ENCODE measurements around the gene PGAP2. TPM values are rescaled to one million over a fixed set of nuclear protein-coding genes. Genes with fewer than 3 reads are reported as not detected.

Gene PGAP2
- total and polyA plus RNA-seq, 2 donors (not counting 3 experiments of a cell fraction or from before 2014, with no cell fraction given) = 18.3 to 34.1 TPM

DNA sequence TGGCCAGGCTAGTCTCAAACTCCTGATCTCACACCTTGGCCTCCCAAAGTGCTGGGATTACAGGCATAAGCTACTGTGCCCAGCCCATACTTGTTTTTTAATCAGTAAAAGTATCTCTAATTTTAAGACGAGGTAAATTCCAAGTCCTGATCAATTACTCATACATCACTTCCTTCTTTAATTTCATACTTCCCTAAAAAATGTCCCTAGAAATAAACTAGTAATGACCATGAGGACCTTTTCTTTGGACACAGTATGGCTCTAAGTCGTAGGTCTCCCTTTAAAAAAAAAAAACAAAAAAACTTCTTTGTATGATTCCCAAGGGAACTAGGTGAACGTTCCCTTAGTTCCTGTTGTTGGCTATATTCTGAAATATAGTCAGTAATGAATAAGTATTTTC is 40.8 kb upstream of the PGAP2 start:
- Histone ChIP-seq H3K4me1 (ENCODE audit: control insufficient read depth, extremely low read depth, insufficient read depth, low read length) (no peaks in the 10 kb centered on the region), H3K4me2 (ENCODE audit: insufficient read depth, low read length) (no peak overlapping the region), H3K36me3 (ENCODE audit: control insufficient read depth in 2 of 2, extremely low read depth in 1 of 2, insufficient read depth in 2 of 2, low read length in 2 of 2) (peaks cover 19 to 25% of the 10 kb centered on the region in 2 experiments), H3K27ac (ENCODE audit: insufficient read depth, low read depth, low read length) (no peak overlapping the region), H3K79me2 (ENCODE audit: control insufficient read depth, insufficient read depth, low read length) (no peaks in the 10 kb centered on the region), H4K20me1 (replicated peaks; ENCODE audit: control insufficient read depth, extremely low read depth, insufficient read depth, low read length) (no peaks in the 10 kb centered on the region), H3K9me1 (replicated peaks; ENCODE audit: control insufficient read depth, extremely low read depth, insufficient read depth, low read length) (no peaks in the 10 kb centered on the region), H3K9me3 (replicated peaks; ENCODE audit: control insufficient read depth, insufficient read depth, low read length) (no peaks in the 10 kb centered on the region), H3K9ac (replicated peaks; ENCODE audit: extremely low read depth, insufficient read depth, low read length) (no peak overlapping the region), H3K4me3 (replicated peaks in 1 of 3; ENCODE audit: insufficient read depth in 1 of 3, low read depth in 1 of 3, low read length in 3 of 3) (no peak overlapping the region), H3K27me3 (ENCODE audit: control insufficient read depth in 2 of 2, insufficient read depth in 2 of 2, low read length in 2 of 2) (no peaks in the 10 kb centered on the region), H2AFZ (ENCODE audit: low read depth, low read length) (no peak overlapping the region)
- dilution Hi-C loops (cut with MboI; ENCODE audit: extremely low pct_ligation_motif_present, low sequenced_read_pairs) (no loop called here), intact Hi-C loops (cut with micrococcal nuclease) (no loop called here)
- FAIRE-seq = no peak
- ChIA-PET CTCF (no interaction called here), POLR2A (no interaction called here)
- no TSS peak for BruUV-seq (replicated peaks)
- TF ChIP-seq POLR2A (IDR thresholded peaks at IDR 0.05; ENCODE audit: low read depth, low read length) = no peak
- no peak for TF ChIP-seq EZH2 (IDR thresholded peaks at IDR 0.05; ENCODE audit: borderline replicate concordance, low read depth, low read length, severe bottlenecking)
- TF ChIP-seq, protein P1, sequence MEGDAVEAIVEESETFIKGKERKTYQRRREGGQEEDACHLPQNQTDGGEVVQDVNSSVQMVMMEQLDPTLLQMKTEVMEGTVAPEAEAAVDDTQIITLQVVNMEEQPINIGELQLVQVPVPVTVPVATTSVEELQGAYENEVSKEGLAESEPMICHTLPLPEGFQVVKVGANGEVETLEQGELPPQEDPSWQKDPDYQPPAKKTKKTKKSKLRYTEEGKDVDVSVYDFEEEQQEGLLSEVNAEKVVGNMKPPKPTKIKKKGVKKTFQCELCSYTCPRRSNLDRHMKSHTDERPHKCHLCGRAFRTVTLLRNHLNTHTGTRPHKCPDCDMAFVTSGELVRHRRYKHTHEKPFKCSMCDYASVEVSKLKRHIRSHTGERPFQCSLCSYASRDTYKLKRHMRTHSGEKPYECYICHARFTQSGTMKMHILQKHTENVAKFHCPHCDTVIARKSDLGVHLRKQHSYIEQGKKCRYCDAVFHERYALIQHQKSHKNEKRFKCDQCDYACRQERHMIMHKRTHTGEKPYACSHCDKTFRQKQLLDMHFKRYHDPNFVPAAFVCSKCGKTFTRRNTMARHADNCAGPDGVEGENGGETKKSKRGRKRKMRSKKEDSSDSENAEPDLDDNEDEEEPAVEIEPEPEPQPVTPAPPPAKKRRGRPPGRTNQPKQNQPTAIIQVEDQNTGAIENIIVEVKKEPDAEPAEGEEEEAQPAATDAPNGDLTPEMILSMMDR (IDR thresholded peaks at IDR 0.05; ENCODE audit: extremely low read depth in 1 of 2, insufficient read depth in 1 of 2, low read depth in 1 of 2, low read length in 2 of 2) = no peak
- TF ChIP-seq POLR2AphosphoS5 (IDR thresholded peaks at IDR 0.05; ENCODE audit: insufficient read depth, low read depth, low read length) = no peak
- no peak for DNase-seq (ENCODE audit: low read depth, low spot score)

GRCh38 chr11:3773180-3773579 is 35.2 kb upstream of the PGAP2 start:
- Histone ChIP-seq H3K27ac (ENCODE audit: insufficient read depth, low read depth, low read length) (no peak overlapping the region), H3K27me3 (ENCODE audit: control insufficient read depth in 2 of 2, insufficient read depth in 2 of 2, low read length in 2 of 2) (no peaks in the 10 kb centered on the region), H3K9me3 (replicated peaks; ENCODE audit: control insufficient read depth, insufficient read depth, low read length) (no peaks in the 10 kb centered on the region), H3K79me2 (ENCODE audit: control insufficient read depth, insufficient read depth, low read length) (peaks cover 2% of the 10 kb centered on the region), H3K4me1 (ENCODE audit: control insufficient read depth, extremely low read depth, insufficient read depth, low read length) (no peaks in the 10 kb centered on the region), H3K36me3 (ENCODE audit: control insufficient read depth in 2 of 2, extremely low read depth in 1 of 2, insufficient read depth in 2 of 2, low read length in 2 of 2) (peaks cover 12 to 21% of the 10 kb centered on the region in 2 experiments), H4K20me1 (replicated peaks; ENCODE audit: control insufficient read depth, extremely low read depth, insufficient read depth, low read length) (no peaks in the 10 kb centered on the region), H2AFZ (ENCODE audit: low read depth, low read length) (no peak overlapping the region), H3K4me2 (ENCODE audit: insufficient read depth, low read length) (no peak overlapping the region), H3K9me1 (replicated peaks; ENCODE audit: control insufficient read depth, extremely low read depth, insufficient read depth, low read length) (no peaks in the 10 kb centered on the region), H3K9ac (replicated peaks; ENCODE audit: extremely low read depth, insufficient read depth, low read length) (no peak overlapping the region), H3K4me3 (replicated peaks in 1 of 3; ENCODE audit: insufficient read depth in 1 of 3, low read depth in 1 of 3, low read length in 3 of 3) (no peak overlapping the region)
- intact Hi-C loops (cut with micrococcal nuclease) = no loop called here
- FAIRE-seq (no peak), DNase-seq (ENCODE audit: low read depth, low spot score) (no peak)
- no TSS peak for BruUV-seq (replicated peaks)
- CTCF ChIA-PET = interaction anchor here (1.1 to 2.1 kb wide), 3 partner anchors 13 to 300 kb away, joined by 3 to 7 read pairs (median 6); partner anchors contain the start of gene PGAP2
- POLR2A ChIA-PET = no interaction called here
- no peak for TF ChIP-seq FOS (IDR thresholded peaks at IDR 0.05; ENCODE audit: borderline replicate concordance, insufficient read depth, low read length)
- TF ChIP-seq MYC (IDR thresholded peaks at IDR 0.05; ENCODE audit: low read depth, low read length) = no peak
- TF ChIP-seq, protein P1 (IDR thresholded peaks at IDR 0.05; ENCODE audit: extremely low read depth in 1 of 2, insufficient read depth in 1 of 2, low read depth in 1 of 2, low read length in 2 of 2) = no peak
- TF ChIP-seq EZH2 (IDR thresholded peaks at IDR 0.05; ENCODE audit: borderline replicate concordance, low read depth, low read length, severe bottlenecking) = no peak
- TF ChIP-seq, protein P2, sequence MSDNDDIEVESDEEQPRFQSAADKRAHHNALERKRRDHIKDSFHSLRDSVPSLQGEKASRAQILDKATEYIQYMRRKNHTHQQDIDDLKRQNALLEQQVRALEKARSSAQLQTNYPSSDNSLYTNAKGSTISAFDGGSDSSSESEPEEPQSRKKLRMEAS (IDR thresholded peaks at IDR 0.05; ENCODE audit: insufficient read depth, insufficient read length) = no peak
- no peak for TF ChIP-seq POLR2AphosphoS5 (IDR thresholded peaks at IDR 0.05; ENCODE audit: insufficient read depth, low read depth, low read length)
- TF ChIP-seq POLR2A (IDR thresholded peaks at IDR 0.05; ENCODE audit: low read depth, low read length) = no peak
- no peak for TF ChIP-seq GATA2 (IDR thresholded peaks at IDR 0.05; ENCODE audit: insufficient read depth, insufficient read length, low read depth, low read length)
- no peak for TF ChIP-seq JUN (IDR thresholded peaks at IDR 0.05; ENCODE audit: borderline replicate concordance, insufficient read depth, insufficient read length, low read depth)
- dilution Hi-C loops (cut with MboI; ENCODE audit: extremely low pct_ligation_motif_present, low sequenced_read_pairs) = no loop called here

Measured in endothelial cell of umbilical vein (primary cell).